H9 (cell line): ENCODE measurements around the gene ITPKB. TPM values are rescaled to one million over a fixed set of nuclear protein-coding genes. Genes with fewer than 3 reads are reported as not detected.

ENCODE experiments used
- DNase-seq: peaks from one replicate; pipeline ENCODE4 v3.0.0-alpha.2; 2017
- H2AFZ ChIP-seq: one replicate; pipeline ENCODE4 v1.6.1; 2013; ENCODE audit warnings: mild to moderate bottlenecking, low read length, control low read depth, moderate library complexity
- H2AK5ac ChIP-seq: 2 replicates; pipeline ENCODE4 v1.6.1; 2013; ENCODE audit warnings: low read length, control low read depth, mixed read lengths; ENCODE audit not compliant: insufficient read length
- H2BK120ac ChIP-seq: one replicate; pipeline ENCODE4 v1.6.1; 2013; ENCODE audit warnings: low read depth, mild to moderate bottlenecking, low read length, control low read depth, inconsistent platforms; ENCODE audit not compliant: poor library complexity, severe bottlenecking
- H2BK12ac ChIP-seq: 2 replicates; pipeline ENCODE4 v1.6.1; 2013; ENCODE audit warnings: low read length, control low read depth, mixed read lengths, low read depth; ENCODE audit not compliant: insufficient read length
- H2BK15ac ChIP-seq: 2 replicates; pipeline ENCODE4 v1.6.1; 2013; ENCODE audit warnings: low read depth, low read length, control low read depth
- H2BK20ac ChIP-seq: one replicate; pipeline ENCODE4 v1.6.1; 2013; ENCODE audit warnings: low read depth, mild to moderate bottlenecking, low read length, control low read depth, inconsistent platforms; ENCODE audit not compliant: poor library complexity, severe bottlenecking
- H2BK5ac ChIP-seq: 2 replicates; pipeline ENCODE4 v1.6.1; 2013; ENCODE audit warnings: low read length, control low read depth, mixed read lengths; ENCODE audit not compliant: insufficient read length
- H3K14ac ChIP-seq: 2 replicates; pipeline ENCODE4 v1.6.1; 2013; ENCODE audit warnings: low read length, control low read depth; ENCODE audit not compliant: insufficient read depth
- H3K18ac ChIP-seq: 2 replicates; pipeline ENCODE4 v1.6.1; 2013; ENCODE audit warnings: low read depth, mild to moderate bottlenecking, mixed read lengths, low read length, control low read depth; ENCODE audit not compliant: insufficient read length
- H3K23ac ChIP-seq: 2 replicates; pipeline ENCODE4 v1.6.1; 2013; ENCODE audit warnings: low read length, control low read depth, mixed read lengths, low read depth; ENCODE audit not compliant: insufficient read length
- H3K23me2 ChIP-seq: 2 replicates; pipeline ENCODE4 v1.6.1; 2013; ENCODE audit warnings: low read depth, mild to moderate bottlenecking, mixed read lengths, low read length, control low read depth; ENCODE audit not compliant: insufficient read length, poor library complexity, severe bottlenecking
- H3K27ac ChIP-seq: 2 replicates; pipeline ENCODE4 v1.5.1; 2013; ENCODE audit warnings: low read length, control low read depth, mixed read lengths, low read depth; ENCODE audit not compliant: insufficient read length
- H3K27me3 ChIP-seq: 2 replicates; pipeline ENCODE4 v1.6.1; 2013; ENCODE audit warnings: low read length, control low read depth, inconsistent platforms; ENCODE audit not compliant: insufficient read depth
- H3K4ac ChIP-seq: 2 replicates; pipeline ENCODE4 v1.6.1; 2013; ENCODE audit warnings: low read depth, mild to moderate bottlenecking, control low read depth, inconsistent platforms, low read length, moderate library complexity
- H3K4me1 ChIP-seq: 2 replicates; pipeline ENCODE4 v1.6.1; 2013; ENCODE audit warnings: low read length, control low read depth, inconsistent platforms; ENCODE audit not compliant: insufficient read depth
- H3K4me2 ChIP-seq: 2 replicates; pipeline ENCODE4 v1.6.1; 2013; ENCODE audit warnings: low read length, control low read depth, mixed read lengths; ENCODE audit not compliant: insufficient read length, insufficient read depth
- H3K56ac ChIP-seq: 2 replicates; pipeline ENCODE4 v1.6.1; 2013; ENCODE audit warnings: low read depth, mild to moderate bottlenecking, mixed read lengths, low read length, control low read depth; ENCODE audit not compliant: insufficient read length
- H3K79me1 ChIP-seq: 2 replicates; pipeline ENCODE4 v1.6.1; 2013; ENCODE audit warnings: low read depth, mild to moderate bottlenecking, moderate library complexity, low read length, control low read depth, inconsistent platforms; ENCODE audit not compliant: insufficient read depth, poor library complexity, severe bottlenecking
- H3K79me2 ChIP-seq: 2 replicates; pipeline ENCODE4 v1.6.1; 2013; ENCODE audit warnings: low read length, control low read depth, inconsistent platforms; ENCODE audit not compliant: insufficient read depth
- H3K9ac ChIP-seq: 2 replicates; pipeline ENCODE4 v1.6.1; 2013; ENCODE audit warnings: low read length, control low read depth, mixed read lengths; ENCODE audit not compliant: insufficient read length; ENCODE audit errors: extremely low read depth
- H3K9me3 ChIP-seq: one replicate; pipeline ENCODE4 v1.6.1; 2013; ENCODE audit warnings: low read depth, low read length, inconsistent platforms; ENCODE audit not compliant: control insufficient read depth
- H3T11ph ChIP-seq: one replicate; pipeline ENCODE4 v1.6.1; 2013; ENCODE audit warnings: mild to moderate bottlenecking, low read length, control low read depth, inconsistent platforms
- H4K20me1 ChIP-seq: one replicate; pipeline ENCODE4 v1.6.1; 2013; ENCODE audit not compliant: control insufficient read depth, insufficient read length, insufficient read depth
- H4K5ac ChIP-seq: 2 replicates; pipeline ENCODE4 v1.6.1; 2013; ENCODE audit warnings: low read depth, mild to moderate bottlenecking, mixed read lengths, low read length, control low read depth; ENCODE audit not compliant: insufficient read length
- H4K8ac ChIP-seq: replicated peaks from 2 replicates; pipeline ENCODE4 v1.6.1; 2013; ENCODE audit warnings: low read length, control low read depth, mixed read lengths, low read depth; ENCODE audit not compliant: insufficient read length
- H4K91ac ChIP-seq: 2 replicates; pipeline ENCODE4 v1.6.1; 2013; ENCODE audit warnings: low read depth, mild to moderate bottlenecking, moderate library complexity, mixed read lengths, low read length, control low read depth; ENCODE audit not compliant: insufficient read length
- H3K27ac Mint-ChIP-seq, 3 experiments: 2 replicates in 2 of 3; 3 replicates in 1 of 3; pipeline ENCODE4 v1.8.0; 2020 to 2021; ENCODE audit warnings: mixed read lengths in 3 of 3, mild to moderate bottlenecking in 1 of 3, moderate library complexity in 1 of 3
- H3K27me3 Mint-ChIP-seq: 2 replicates; pipeline ENCODE4 v1.8.0; 2021; ENCODE audit warnings: low read depth, mild to moderate bottlenecking, moderate library complexity, mixed read lengths
- H3K36me3 Mint-ChIP-seq, 3 experiments: 2 replicates in 2 of 3; 3 replicates in 1 of 3; pipeline ENCODE4 v1.8.0; 2020 to 2021; ENCODE audit warnings: low read depth in 3 of 3, mixed read lengths in 3 of 3; ENCODE audit not compliant: insufficient read depth in 1 of 3
- H3K4me1 Mint-ChIP-seq, 2 experiments: 2 replicates each; pipeline ENCODE4 v1.8.0; 2020; ENCODE audit warnings: mixed read lengths in 2 of 2
- H3K4me3 Mint-ChIP-seq, 2 experiments: 2 replicates in 1 of 2; 3 replicates in 1 of 2; pipeline ENCODE4 v1.8.0; 2020 to 2021; ENCODE audit warnings: mild to moderate bottlenecking in 2 of 2, mixed read lengths in 2 of 2, moderate library complexity in 1 of 2
- H3K9me3 Mint-ChIP-seq, 2 experiments: 2 replicates in 1 of 2; 3 replicates in 1 of 2; pipeline ENCODE4 v1.8.0; 2020; ENCODE audit warnings: mild to moderate bottlenecking in 2 of 2, mixed read lengths in 2 of 2, moderate library complexity in 1 of 2
- WGBS: extraction: QIAGEN DNeasy Blood & Tissue Kit; methylation state at CpG from one replicate; pipeline ENCODE4 v1.1.7; 2013; ENCODE audit warnings: missing lambda C conversion rate, low lambda C conversion rate, mixed read lengths; ENCODE audit not compliant: insufficient read length; ENCODE audit errors: extremely low coverage; 5-methylcytosine and 5-hydroxymethylcytosine counted together
- total RNA-seq: library from RNA; stranded (reverse); gene quantifications from 2 replicates; pipeline ENCODE4 v1.2.1, GENCODE V29; 2021
- TF ChIP-seq, protein P1 (sequence below): fragments of 200-600 bp; sonication (generic); conservative IDR thresholded peaks from 3 replicates; pipeline ENCODE4 v1.8.0; 2021; ENCODE audit warnings: antibody characterized with exemption, mild to moderate bottlenecking

The ITPKB gene
- total RNA-seq, 1 experiment from 2014 or later: 3.8 TPM

DNA sequence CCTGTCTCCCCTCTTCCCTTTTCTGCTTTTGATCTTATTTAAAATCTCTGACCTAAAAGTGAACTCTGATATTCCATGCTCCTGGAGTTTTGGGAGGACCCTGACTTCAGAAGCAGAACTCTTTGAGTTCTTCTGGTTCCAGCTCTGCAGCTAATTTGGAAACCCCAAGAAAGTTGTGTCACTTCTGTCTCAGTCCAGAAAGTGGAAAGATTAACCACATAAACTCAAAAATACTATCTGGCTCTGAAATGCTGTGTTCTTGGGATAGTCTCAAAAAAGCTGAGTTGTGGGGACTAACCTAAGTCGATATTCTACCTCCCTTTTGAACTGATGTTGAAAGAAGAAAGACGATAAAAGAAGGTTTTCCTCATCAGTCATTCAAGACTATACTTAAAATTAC is 59.8 kb downstream of the ITPKB start:
- Histone ChIP-seq H3K56ac (no peak overlapping the region), H3K14ac (no peak overlapping the region), H3K23me2 (no peaks in the 10 kb centered on the region), H2BK5ac (no peak overlapping the region), H3K4me2 (no peak overlapping the region), H3K79me1 (no peaks in the 10 kb centered on the region), H4K5ac (no peak overlapping the region), H2BK120ac (no peak overlapping the region), H2AFZ (no peak overlapping the region), H2BK20ac (no peak overlapping the region), H2BK15ac (no peak overlapping the region), H3K18ac (no peak overlapping the region), H4K20me1 (no peaks in the 10 kb centered on the region), H3K23ac (no peak overlapping the region), H3K27me3 (peaks cover 2% of the 10 kb centered on the region; the same call in 1 of the 2 replicates), H2BK12ac (no peak overlapping the region), H3K4me1 (peaks cover 14% of the 10 kb centered on the region), H3T11ph (no peak overlapping the region), H3K79me2 (no peaks in the 10 kb centered on the region), H3K9ac (no peak overlapping the region), H2AK5ac (no peak overlapping the region), H4K8ac (no peak overlapping the region), H3K9me3 (no peaks in the 10 kb centered on the region), H3K4ac (no peak overlapping the region), H3K27ac (no peak overlapping the region), H4K91ac (no peak overlapping the region)
- TF ChIP-seq, protein P1, sequence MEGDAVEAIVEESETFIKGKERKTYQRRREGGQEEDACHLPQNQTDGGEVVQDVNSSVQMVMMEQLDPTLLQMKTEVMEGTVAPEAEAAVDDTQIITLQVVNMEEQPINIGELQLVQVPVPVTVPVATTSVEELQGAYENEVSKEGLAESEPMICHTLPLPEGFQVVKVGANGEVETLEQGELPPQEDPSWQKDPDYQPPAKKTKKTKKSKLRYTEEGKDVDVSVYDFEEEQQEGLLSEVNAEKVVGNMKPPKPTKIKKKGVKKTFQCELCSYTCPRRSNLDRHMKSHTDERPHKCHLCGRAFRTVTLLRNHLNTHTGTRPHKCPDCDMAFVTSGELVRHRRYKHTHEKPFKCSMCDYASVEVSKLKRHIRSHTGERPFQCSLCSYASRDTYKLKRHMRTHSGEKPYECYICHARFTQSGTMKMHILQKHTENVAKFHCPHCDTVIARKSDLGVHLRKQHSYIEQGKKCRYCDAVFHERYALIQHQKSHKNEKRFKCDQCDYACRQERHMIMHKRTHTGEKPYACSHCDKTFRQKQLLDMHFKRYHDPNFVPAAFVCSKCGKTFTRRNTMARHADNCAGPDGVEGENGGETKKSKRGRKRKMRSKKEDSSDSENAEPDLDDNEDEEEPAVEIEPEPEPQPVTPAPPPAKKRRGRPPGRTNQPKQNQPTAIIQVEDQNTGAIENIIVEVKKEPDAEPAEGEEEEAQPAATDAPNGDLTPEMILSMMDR: no peak
- no CpG with 5 or more reads among the region's 2 CpGs for WGBS
- Mint-ChIP-seq H3K4me1 (peaks cover 69 to 74% of the 10 kb centered on the region in 2 experiments), H3K36me3 (no peaks in the 10 kb centered on the region), H3K9me3 (no peaks in the 10 kb centered on the region; a peak in 2 of 5 replicates), H3K4me3 (peak overlapping the region; percentile 51 to 70; a peak in 3 of 5 replicates), H3K27ac (no peak overlapping the region), H3K27me3 (peaks cover 66% of the 10 kb centered on the region)
- no peak for DNase-seq
